GM12878 (cell line): Measurements from ENCODE around the gene NRAS. TPM values are rescaled to one million over a fixed set of nuclear protein-coding genes. Genes with fewer than 3 reads are reported as not detected.

Experiments
- ATAC-seq: fragments of 200-7000 bp; cut with Tn5 transposase; 3 replicates; pipeline ENCODE4 v1.9.1; 2020; ENCODE audit warnings: mild to moderate bottlenecking, moderate library complexity
- BruUV-seq: library from RNA; stranded (reverse); fragments of 400-500 nt; replicated peaks from 2 replicates; lab custom pipeline; 2021; lab: Mats Ljungman, UMichigan
- CTCF ChIA-PET: fragments of 300-600 bp; sonication (Branson Sonifier 250); formaldehyde crosslinking; extraction: SDS; loops from one replicate; lab custom pipeline; 2021; ENCODE audit warnings: inconsistent platforms; lab: Yijun Ruan, JAX
- POLR2A ChIA-PET: fragments of 350-600 bp; formaldehyde crosslinking; extraction: SDS; loops from one replicate; lab custom pipeline; 2021; ENCODE audit warnings: inconsistent platforms; lab: Charles Lee
- RAD21 ChIA-PET: fragments of 300-600 bp; sonication (Branson Sonifier 250); formaldehyde crosslinking; loops from one replicate; lab custom pipeline; 2023; ENCODE audit warnings: antibody characterized with exemption; ENCODE audit not compliant: unreplicated experiment; lab: Charles Lee
- SMC1A ChIA-PET: fragments of 300-600 bp; sonication (Branson Sonifier 250); formaldehyde crosslinking; loops from one replicate; lab custom pipeline; 2023; ENCODE audit not compliant: unreplicated experiment, uncharacterized antibody; lab: Charles Lee
- DNase-seq: peaks from one replicate; pipeline ENCODE4 v3.0.0-alpha.2; 2011; ENCODE audit warnings: low read depth, low spot score
- FAIRE-seq: peaks from 3 replicates; lab custom pipeline; 2011; peaks lifted over from hg19 to GRCh38; lab: Jason Lieb, UNC
- H2AFZ ChIP-seq: 2 replicates; pipeline ENCODE4 v1.6.0; 2011; ENCODE audit warnings: low read depth, low read length, control low read depth; ENCODE audit not compliant: control insufficient read depth
- H3K27ac ChIP-seq: 2 replicates; pipeline ENCODE4 v1.5.1; 2011; ENCODE audit warnings: control low read depth; ENCODE audit not compliant: control insufficient read depth, insufficient read depth
- H3K27me3 ChIP-seq, 2 experiments: replicated peaks in 1 of 2; 2 replicates each; pipeline versions ENCODE4 v1.6.0 to v1.6.1; 2011; ENCODE audit warnings: low read length in 1 of 2; ENCODE audit not compliant: control insufficient read depth in 2 of 2, insufficient read depth in 2 of 2
- H3K36me3 ChIP-seq, 2 experiments: 2 replicates each; pipeline ENCODE4 v1.5.1; 2011; ENCODE audit warnings: low read length in 1 of 2; ENCODE audit not compliant: control insufficient read depth in 2 of 2, insufficient read depth in 2 of 2
- H3K4me1 ChIP-seq: 2 replicates; pipeline ENCODE4 v1.6.1; 2011; ENCODE audit warnings: mild to moderate bottlenecking, low read length, moderate library complexity, mixed read lengths; ENCODE audit not compliant: control insufficient read depth, insufficient read depth
- H3K4me2 ChIP-seq: 2 replicates; pipeline ENCODE4 v1.6.0; 2011; ENCODE audit warnings: control low read depth; ENCODE audit not compliant: control insufficient read depth, insufficient read depth
- H3K4me3 ChIP-seq: fragments of 200-600 bp; sonication (generic); 2 replicates; pipeline ENCODE4 v1.5.1; 2016
- H3K79me2 ChIP-seq: 2 replicates; pipeline ENCODE4 v1.6.0; 2011; ENCODE audit warnings: low read length; ENCODE audit not compliant: control insufficient read depth, insufficient read depth
- H3K9ac ChIP-seq: 2 replicates; pipeline ENCODE4 v1.8.0; 2011; ENCODE audit warnings: low read length, control low read depth, mixed read lengths; ENCODE audit not compliant: control insufficient read depth, insufficient read depth
- H3K9me3 ChIP-seq: replicated peaks from 3 replicates; pipeline ENCODE4 v1.5.1; 2011; ENCODE audit warnings: mild to moderate bottlenecking, low read length; ENCODE audit not compliant: control insufficient read depth, insufficient read depth
- H4K20me1 ChIP-seq: 2 replicates; pipeline ENCODE4 v1.6.0; 2011; ENCODE audit not compliant: control insufficient read depth, insufficient read depth
- BRCA1 ChIP-seq: IDR thresholded peaks from 2 replicates; pipeline ENCODE4 v1.6.1; 2011; ENCODE audit warnings: low read depth, low read length, improper control_type of control experiment
- CBFB ChIP-seq: IDR thresholded peaks from 2 replicates; pipeline ENCODE4 v1.6.1; 2016; ENCODE audit warnings: antibody characterized with exemption, low read depth
- E4F1 ChIP-seq: fragments of 450-650 bp; IDR thresholded peaks from 2 replicates; pipeline ENCODE4 v1.6.1; 2018; ENCODE audit warnings: borderline replicate concordance, mild to moderate bottlenecking; ENCODE audit not compliant: partially characterized antibody
- FOXM1 ChIP-seq: IDR thresholded peaks from 2 replicates; pipeline ENCODE4 v1.6.1; 2012; ENCODE audit warnings: low read depth, mild to moderate bottlenecking, inconsistent platforms, low read length, moderate library complexity
- IRF5 ChIP-seq: fragments of 450-650 bp; IDR thresholded peaks from 2 replicates; pipeline ENCODE4 v1.6.1; 2017; ENCODE audit warnings: borderline replicate concordance
- KAT2A ChIP-seq: conservative IDR thresholded peaks from 2 replicates; pipeline ENCODE4 v1.6.1; 2011; ENCODE audit warnings: low read depth, low read length; ENCODE audit not compliant: control insufficient read depth
- MEF2B ChIP-seq: fragments of 450-650 bp; IDR thresholded peaks from 2 replicates; pipeline ENCODE4 v1.6.1; 2018; ENCODE audit warnings: mild to moderate bottlenecking, moderate library complexity; ENCODE audit not compliant: partially characterized antibody, poor library complexity, severe bottlenecking
- MXI1 ChIP-seq: fragments of 150-350 bp; IDR thresholded peaks from 2 replicates; pipeline ENCODE4 v1.6.1; 2011; ENCODE audit warnings: low read depth, mild to moderate bottlenecking, inconsistent platforms, low read length, improper control_type of control experiment
- MYC ChIP-seq: IDR thresholded peaks from 2 replicates; pipeline ENCODE4 v1.6.1; 2011; ENCODE audit warnings: mild to moderate bottlenecking, low read length, moderate library complexity, inconsistent platforms; ENCODE audit not compliant: insufficient read depth, insufficient replicate concordance, insufficient read length, severe bottlenecking
- NFYB ChIP-seq: IDR thresholded peaks from 2 replicates; pipeline ENCODE4 v1.6.1; 2011; ENCODE audit warnings: low read depth, mild to moderate bottlenecking, low read length, improper control_type of control experiment, moderate library complexity; ENCODE audit not compliant: insufficient read depth
- PKNOX1 ChIP-seq: fragments of 450-650 bp; IDR thresholded peaks from 2 replicates; pipeline ENCODE4 v1.6.1; 2016; ENCODE audit warnings: mild to moderate bottlenecking
- RAD51 ChIP-seq: fragments of 450-650 bp; IDR thresholded peaks from 2 replicates; pipeline ENCODE4 v1.6.1; 2016; ENCODE audit warnings: moderate library complexity, mild to moderate bottlenecking, inconsistent platforms
- RELB ChIP-seq: fragments of 450-650 bp; IDR thresholded peaks from 2 replicates; pipeline ENCODE4 v1.6.1; 2017; ENCODE audit warnings: low read depth, mild to moderate bottlenecking, moderate library complexity
- RFX5 ChIP-seq: IDR thresholded peaks from 2 replicates; pipeline ENCODE4 v1.6.1; 2011; ENCODE audit warnings: low read depth, low read length, improper control_type of control experiment
- RUNX3 ChIP-seq: IDR thresholded peaks from 2 replicates; pipeline ENCODE4 v1.6.1; 2012; ENCODE audit warnings: low read length, inconsistent platforms
- STAT3 ChIP-seq: IDR thresholded peaks from 2 replicates; pipeline ENCODE4 v1.6.1; 2011; ENCODE audit warnings: low read depth, low read length, improper control_type of control experiment
- TCF7 ChIP-seq: IDR thresholded peaks from 2 replicates; pipeline ENCODE4 v1.6.1; 2014; ENCODE audit warnings: antibody characterized with exemption, borderline replicate concordance
- WGBS: methylation state at CpG from one replicate; pipeline ENCODE4 v1.1.6; 2016; ENCODE audit warnings: low lambda C conversion rate; ENCODE audit not compliant: insufficient replicate concordance, insufficient coverage; ENCODE audit errors: missing lambda C conversion rate; 5-methylcytosine and 5-hydroxymethylcytosine counted together
- in situ Hi-C: fragments of 300-500 bp; cut with MboI; formaldehyde crosslinking; loops from 9 replicates; pipeline ENCODE4 v1.14.3; 2018; ENCODE audit warnings: mixed read lengths
- intact Hi-C: fragments of 100-400 bp; cut with micrococcal nuclease; formaldehyde crosslinking; loops from one replicate; pipeline ENCODE4 v1.14.2; 2022; ENCODE audit not compliant: unreplicated experiment
- polyA plus RNA-seq, 11 experiments: library from polyadenylated mRNA; depleted of rRNA in 4 of 11; unstranded in 6 of 11; stranded (reverse) in 5 of 11; fragments of >200 nt; fragmentation: Nextera tagmentation in 4 of 11; fragmentation: Illumina TruSeq in 1 of 11; extraction: Ambion mirVana in 4 of 11; extraction: Trizol in 1 of 11; gene quantifications; 1 replicate in 1 of 11; 2 replicates in 10 of 11; pipeline versions ENCODE4 v1.2.1 to v1.2.3, GENCODE V29; 2011 to 2016; ENCODE audit warnings: inconsistent platforms in 2 of 11, missing spikeins in 2 of 11, low read depth in 1 of 11
- total RNA-seq, 4 experiments: library from RNA; depleted of rRNA in 3 of 4; stranded (reverse); fragments of >200 nt in 3 of 4; fragmentation: Illumina TruSeq in 1 of 4; extraction: Trizol in 1 of 4; gene quantifications; 2 replicates each; pipeline versions ENCODE4 v1.2.1 to v1.2.3, GENCODE V29; 2013 to 2021

The NRAS gene
- total and polyA plus RNA-seq, 10 of the 15 experiments (the other 5 are each of a cell fraction or from before 2014, with no cell fraction given), result 31.7 to 73.2 (median 66.2) TPM

GRCh38 chr1:114688526-114688925, 28.0 kb downstream of the NRAS start (continued):
- TF ChIP-seq IRF5 (no peak), BRCA1 (no peak), RUNX3 (no peak), NFYB (no peak), TCF7 (no peak), KAT2A (no peak)

- POLR2A ChIA-PET, result no interaction called here
- CTCF ChIA-PET, result no interaction called here
- 0 out of 4 replicates have a peak, but pooled peaks cover 0 to 3% of the 10 kb centered on the region in 2 experiments for H3K27me3 ChIP-seq
- no peaks in the 10 kb centered on the region for H4K20me1 ChIP-seq
- SMC1A ChIA-PET, result no interaction called here
- no peaks in the 10 kb centered on the region for H3K36me3 ChIP-seq
- H3K9me3 ChIP-seq, result no peaks in the 10 kb centered on the region
- in situ Hi-C loops, result no loop called here
- no peak overlapping the region for H2AFZ ChIP-seq
- H3K4me1 ChIP-seq, result no peaks in the 10 kb centered on the region
- 54% methylated on average over 5 of the region's 5 CpGs for WGBS
- DNase-seq (no peak), FAIRE-seq (no peak), ATAC-seq (no peak)
- RAD21 ChIA-PET, result no interaction called here
- H3K79me2 ChIP-seq, result no peaks in the 10 kb centered on the region
- no peak overlapping the region for H3K9ac ChIP-seq
- H3K27ac ChIP-seq, result no peak overlapping the region
- intact Hi-C loops, result no loop called here
- BruUV-seq, result no TSS peak
- H3K4me2 ChIP-seq, result no peak overlapping the region
- no peak overlapping the region for H3K4me3 ChIP-seq
- TF ChIP-seq FOXM1, result no peak
- TF ChIP-seq RFX5, result no peak
- no peak for TF ChIP-seq MXI1
- no peak for TF ChIP-seq MEF2B
- TF ChIP-seq RAD51, result no peak
- TF ChIP-seq E4F1, result no peak
- TF ChIP-seq RELB, result no peak
- TF ChIP-seq PKNOX1, result no peak
- no peak for TF ChIP-seq MYC
- TF ChIP-seq CBFB, result no peak
- no peak for TF ChIP-seq STAT3
These were observed 30.7 kb downstream of the NRAS start for GRCh38 chr1:114685851-114686250.
